Endothelial cell (in vitro differentiated cells): ENCODE data around the gene FASN. TPM values are rescaled to one million over a fixed set of nuclear protein-coding genes. Genes with fewer than 3 reads are reported as not detected.

Experiments used
- DNase-seq: peaks from one replicate; pipeline ENCODE4 v3.0.0; 2021; ENCODE audit warnings: low spot score
- H3K27ac Mint-ChIP-seq: one replicate; pipeline ENCODE4 v1.8.0; 2021; ENCODE audit warnings: mixed read lengths, inconsistent platforms; ENCODE audit not compliant: unreplicated experiment
- H3K27me3 Mint-ChIP-seq: one replicate; pipeline ENCODE4 v1.8.0; 2021; ENCODE audit warnings: mild to moderate bottlenecking, moderate library complexity, mixed read lengths, inconsistent platforms; ENCODE audit not compliant: unreplicated experiment
- H3K36me3 Mint-ChIP-seq: one replicate; pipeline ENCODE4 v1.8.0; 2021; ENCODE audit warnings: mild to moderate bottlenecking, low read depth, mixed read lengths, inconsistent platforms; ENCODE audit not compliant: unreplicated experiment
- H3K4me1 Mint-ChIP-seq: one replicate; pipeline ENCODE4 v1.8.0; 2021; ENCODE audit warnings: mild to moderate bottlenecking, mixed read lengths, inconsistent platforms; ENCODE audit not compliant: unreplicated experiment
- H3K4me3 Mint-ChIP-seq: one replicate; pipeline ENCODE4 v1.8.0; 2021; ENCODE audit warnings: mild to moderate bottlenecking, mixed read lengths, inconsistent platforms; ENCODE audit not compliant: unreplicated experiment
- H3K9me3 Mint-ChIP-seq: one replicate; pipeline ENCODE4 v1.8.0; 2021; ENCODE audit warnings: mixed read lengths, inconsistent platforms; ENCODE audit not compliant: unreplicated experiment
- CTCF ChIP-seq: fragments of 200-600 bp; sonication (generic); IDR thresholded peaks from one replicate; pipeline ENCODE4 v1.5.0; 2021; ENCODE audit warnings: antibody characterized with exemption; ENCODE audit not compliant: unreplicated experiment
- total RNA-seq: library from RNA; stranded (reverse); fragmentation: NEBNext Ultra II Directional; extraction: Animal tissue kit (Norgen Biotek cat#: 25700); gene quantifications from one replicate; pipeline ENCODE4 v1.2.1, GENCODE V29; 2021; ENCODE audit not compliant: unreplicated experiment

Gene FASN
- total RNA-seq, 1 donor from 2014 or later, result 400 TPM

- peaks cover 13% of the 10 kb centered on the region for H3K27me3 Mint-ChIP-seq
- H3K4me1 Mint-ChIP-seq, result peaks cover 14% of the 10 kb centered on the region
These were observed 63.5 kb downstream of the FASN start for GRCh38 chr17:82034371-82035011.

GRCh38 chr17:82033359-82034085 lies 64.5 kb downstream of the FASN start:
- Mint-ChIP-seq H3K36me3 (peaks cover 6% of the 10 kb centered on the region), H3K4me3 (no peak overlapping the region)

More at GRCh38 chr17:82034371-82035011, 63.5 kb downstream of the FASN start:
- Mint-ChIP-seq H3K4me3 (peak overlapping the region; percentile 51), H3K9me3 (no peaks in the 10 kb centered on the region), H3K27ac (no peak overlapping the region), H3K36me3 (peaks cover 6% of the 10 kb centered on the region)
- TF ChIP-seq CTCF, result no peak
- DNase-seq, result no peak

GRCh38 chr17:82031885-82032627 lies 66.0 kb downstream of the FASN start:
- TF ChIP-seq CTCF, result no peak
- Mint-ChIP-seq H3K4me3 (no peak overlapping the region), H3K27me3 (peaks cover 15% of the 10 kb centered on the region), H3K4me1 (peaks cover 9% of the 10 kb centered on the region), H3K9me3 (no peaks in the 10 kb centered on the region), H3K36me3 (peaks cover 6% of the 10 kb centered on the region), H3K27ac (no peak overlapping the region)
- DNase-seq, result no peak

More at GRCh38 chr17:82033359-82034085, 64.5 kb downstream of the FASN start:
- no peak for DNase-seq
- no peak for TF ChIP-seq CTCF
- Mint-ChIP-seq H3K27ac (no peak overlapping the region), H3K27me3 (peaks cover 15% of the 10 kb centered on the region), H3K4me1 (peaks cover 14% of the 10 kb centered on the region), H3K9me3 (no peaks in the 10 kb centered on the region)

- no peak within 1 kb of the TSS for H3K27ac Mint-ChIP-seq
- no peak for DNase-seq
- no peak for TF ChIP-seq CTCF
- H3K27me3 Mint-ChIP-seq, result peaks cover 17% of the 10 kb centered on the region
- no peaks in the 10 kb centered on the region for H3K9me3 Mint-ChIP-seq
- peaks cover 6% of the 10 kb centered on the region for H3K36me3 Mint-ChIP-seq
- H3K4me3 Mint-ChIP-seq, result peak within 1 kb of the TSS; percentile 65
- peaks cover 9% of the 10 kb centered on the region for H3K4me1 Mint-ChIP-seq
These were observed 66.6 kb downstream of the FASN start, which contains the start of gene RAC3 for GRCh38 chr17:82031303-82031884. TSS of gene RAC3 (plus strand) at chr17:82031678. CDS start at chr17:82031762, 84 bp downstream.
